Neural cell (in vitro differentiated cells): ENCODE results near the gene TBC1D14.

Source experiments
- CTCF ChIP-seq: fragments of 450-650 bp; IDR thresholded peaks from 2 replicates; pipeline ENCODE4 v1.5.1; 2014; ENCODE audit warnings: antibody characterized with exemption, mild to moderate bottlenecking, moderate library complexity; ENCODE audit not compliant: poor library complexity, severe bottlenecking
- EP300 ChIP-seq: fragments of 450-650 bp; conservative IDR thresholded peaks from 2 replicates; pipeline ENCODE4 v1.6.1; 2014; ENCODE audit warnings: antibody characterized with exemption, mild to moderate bottlenecking, moderate library complexity; ENCODE audit not compliant: poor library complexity, severe bottlenecking
- EZH2 ChIP-seq: fragments of 200-600, 300-800 bp; shearing (Covaris generic), sonication (generic); IDR thresholded peaks from 2 replicates; pipeline ENCODE4 v1.6.1; 2014; ENCODE audit warnings: antibody characterized with exemption, low read length, borderline replicate concordance, mild to moderate bottlenecking; ENCODE audit not compliant: insufficient read depth, poor library complexity, severe bottlenecking
- MXI1 ChIP-seq: fragments of 450-650 bp; conservative IDR thresholded peaks from 2 replicates; pipeline ENCODE4 v1.6.1; 2014; ENCODE audit warnings: antibody characterized with exemption, mild to moderate bottlenecking; ENCODE audit not compliant: poor library complexity, severe bottlenecking
- POLR2AphosphoS5 ChIP-seq: IDR thresholded peaks from 2 replicates; pipeline ENCODE4 v1.6.1; 2012
- RAD21 ChIP-seq: fragments of 450-650 bp; conservative IDR thresholded peaks from 2 replicates; pipeline ENCODE4 v1.6.1; 2014; ENCODE audit warnings: antibody characterized with exemption, mild to moderate bottlenecking, moderate library complexity
- REST ChIP-seq: IDR thresholded peaks from 2 replicates; pipeline ENCODE4 v1.6.1; 2012; ENCODE audit warnings: borderline replicate concordance
- SMC3 ChIP-seq: fragments of 450-650 bp; conservative IDR thresholded peaks from 2 replicates; pipeline ENCODE4 v1.6.1; 2014; ENCODE audit warnings: antibody characterized with exemption, mild to moderate bottlenecking, moderate library complexity; ENCODE audit not compliant: poor library complexity
- TAF1 ChIP-seq: IDR thresholded peaks from 2 replicates; pipeline ENCODE4 v1.6.1; 2012; ENCODE audit warnings: low read depth

DNA sequence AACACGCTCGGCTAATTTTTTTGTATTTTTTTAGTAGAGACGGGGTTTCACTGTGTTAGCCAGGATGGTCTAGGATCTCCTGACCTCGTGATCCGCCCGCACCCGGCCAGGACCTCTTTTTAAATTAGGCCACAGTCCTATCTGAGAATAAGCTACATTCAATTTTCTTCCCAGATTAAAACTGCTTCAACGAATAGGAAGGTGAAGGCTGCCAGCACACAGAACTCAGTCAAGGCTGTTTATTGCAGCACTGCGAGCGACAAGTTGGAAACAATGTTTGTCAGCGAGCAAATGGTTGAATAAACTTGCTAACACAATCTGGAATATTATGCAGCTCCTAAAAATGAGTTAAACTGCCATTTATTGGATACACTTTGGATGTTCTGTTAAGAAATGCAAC, 156.4 kb downstream of the TBC1D14 start:
- TF ChIP-seq CTCF (no peak), MXI1 (no peak), EZH2 (no peak), POLR2AphosphoS5 (no peak), REST (no peak), RAD21 (no peak), SMC3 (no peak), TAF1 (no peak), EP300 (no peak)
